Upper lobe of left lung (tissue), 4 donors: ENCODE data around the gene RMDN2.

Experiments
- CTCF ChIP-seq, 6 experiments: fragments of 450-650 bp in 4 of 6; fragments of 200-600 bp in 2 of 6; sonication (generic) in 2 of 6; IDR thresholded peaks; one replicate each; pipeline ENCODE4 v1.5.1; 2016 to 2019; ENCODE audit warnings: antibody characterized with exemption in 6 of 6
- POLR2A ChIP-seq, 4 donors: fragments of 450-650 bp; IDR thresholded peaks; one replicate each; pipeline ENCODE4 v1.5.1; 2016 to 2017; ENCODE audit warnings: antibody characterized with exemption in 4 of 4, mild to moderate bottlenecking in 2 of 4
- POLR2AphosphoS5 ChIP-seq, 2 donors: sonication (generic); formaldehyde crosslinking; IDR thresholded peaks; one replicate each; pipeline ENCODE4 v1.5.1; 2017; ENCODE audit warnings: antibody characterized with exemption in 2 of 2

GRCh38 chr2:37976411-37976810, 51.3 kb downstream of the RMDN2 start:
- TF ChIP-seq CTCF (IDR thresholded peaks at IDR 0.05) (no peak), POLR2A (IDR thresholded peaks at IDR 0.05) (no peak), POLR2AphosphoS5 (IDR thresholded peaks at IDR 0.05) (no peak)
